B cell (primary cell): Measurements from ENCODE around the gene PIGW. TPM values are rescaled to one million over a fixed set of nuclear protein-coding genes. Genes with fewer than 3 reads are reported as not detected.

ENCODE experiments used
- ATAC-seq: fragments of 200-7000 bp; cut with Tn5 transposase; one replicate; pipeline ENCODE4 v1.10.0; 2021; ENCODE audit warnings: low read depth, mild to moderate bottlenecking, moderate number of reproducible peaks, moderate library complexity
- CTCF ChIA-PET: fragments of 350-600 bp; sonication (Branson Sonifier 250); formaldehyde crosslinking; loops from one replicate; lab custom pipeline; 2021; ENCODE audit warnings: antibody characterized with exemption, inconsistent platforms; lab: Charles Lee
- POLR2A ChIA-PET: fragments of 350-600 bp; sonication (Branson Sonifier 250); formaldehyde crosslinking; loops from one replicate; lab custom pipeline; 2021; ENCODE audit warnings: antibody characterized with exemption; lab: Charles Lee
- DNase-seq: peaks from one replicate; pipeline ENCODE4 v3.0.0; 2013
- H2AFZ ChIP-seq: 2 replicates; pipeline ENCODE4 v1.6.1; 2012; ENCODE audit warnings: mild to moderate bottlenecking, low read depth, low read length; ENCODE audit not compliant: insufficient read depth, poor library complexity, severe bottlenecking
- H3K27ac ChIP-seq, 2 donors: 1 replicate in 1 of 2; 2 replicates in 1 of 2; pipeline ENCODE4 v1.5.1; 2012 to 2013; ENCODE audit warnings: low read length in 2 of 2, mild to moderate bottlenecking in 2 of 2, moderate library complexity in 1 of 2
- H3K27me3 ChIP-seq, 4 experiments: fragments of 200-600 bp in 1 of 4; sonication (generic) in 1 of 4; replicated peaks in 1 of 4; 1 replicate in 2 of 4; 2 replicates in 2 of 4; pipeline versions ENCODE4 v1.6.1 to v1.7.0; 2013 to 2016; ENCODE audit warnings: low read length in 3 of 4, mild to moderate bottlenecking in 2 of 4, mixed read lengths in 1 of 4, moderate library complexity in 1 of 4; ENCODE audit not compliant: insufficient read depth in 4 of 4, control insufficient read depth in 3 of 4; ENCODE audit errors: control extremely low read depth in 1 of 4
- H3K36me3 ChIP-seq, 2 experiments: replicated peaks in 1 of 2; 1 replicate in 1 of 2; 2 replicates in 1 of 2; pipeline versions ENCODE4 v1.6.1 to v1.7.1; 2013; ENCODE audit warnings: low read length in 1 of 2; ENCODE audit not compliant: insufficient read depth in 2 of 2, control insufficient read depth in 1 of 2; ENCODE audit errors: control extremely low read depth in 1 of 2, extremely low read depth in 1 of 2
- H3K4me1 ChIP-seq, 2 donors: fragments of 200-600 bp in 1 of 2; sonication (generic) in 1 of 2; 1 replicate in 1 of 2; 2 replicates in 1 of 2; pipeline versions ENCODE4 v1.5.1 to v1.6.1; 2013 to 2017; ENCODE audit warnings: low read length in 2 of 2; ENCODE audit not compliant: control insufficient read depth in 2 of 2, insufficient read depth in 2 of 2
- H3K4me2 ChIP-seq: replicated peaks from 2 replicates; pipeline ENCODE3; 2012; ENCODE audit warnings: mild to moderate bottlenecking, low read depth, low read length; ENCODE audit not compliant: poor library complexity, severe bottlenecking
- H3K4me3 ChIP-seq, 5 experiments: fragments of 200-600 bp in 1 of 5; sonication (generic) in 1 of 5; 1 replicate in 3 of 5; 2 replicates in 2 of 5; pipeline versions ENCODE4 v1.5.1 to v1.7.0; 2011 to 2016; ENCODE audit warnings: low read length in 4 of 5, mild to moderate bottlenecking in 4 of 5, low read depth in 2 of 5, control low read depth in 1 of 5, moderate library complexity in 1 of 5; ENCODE audit not compliant: insufficient read depth in 1 of 5; ENCODE audit errors: control extremely low read depth in 1 of 5, extremely low read depth in 1 of 5
- H3K79me2 ChIP-seq: fragments of 200-600 bp; sonication (generic); one replicate; pipeline ENCODE4 v1.6.0; 2016; ENCODE audit warnings: low read length; ENCODE audit not compliant: control insufficient read depth, insufficient read depth
- H3K9ac ChIP-seq: fragments of 200-600 bp; sonication (generic); 2 replicates; pipeline ENCODE4 v1.6.1; 2017; ENCODE audit warnings: mild to moderate bottlenecking, low read length, moderate library complexity
- H3K9me3 ChIP-seq, 3 donors: one replicate each; pipeline versions ENCODE4 v1.6.1 to v1.7.1; 2013; ENCODE audit warnings: low read length in 2 of 3; ENCODE audit not compliant: control insufficient read depth in 2 of 3, insufficient read depth in 1 of 3; ENCODE audit errors: control extremely low read depth in 1 of 3
- H4K20me1 ChIP-seq: 2 replicates; pipeline ENCODE4 v1.6.0; 2012; ENCODE audit warnings: mild to moderate bottlenecking, low read length; ENCODE audit not compliant: insufficient read depth, control insufficient read depth, poor library complexity, severe bottlenecking
- H3K27ac Mint-ChIP-seq: one replicate; pipeline ENCODE4 v1.8.0; 2021; ENCODE audit warnings: mixed read lengths
- H3K27me3 Mint-ChIP-seq: one replicate; pipeline ENCODE4 v1.8.0; 2021; ENCODE audit warnings: mixed read lengths
- H3K4me1 Mint-ChIP-seq: one replicate; pipeline ENCODE4 v1.8.0; 2021; ENCODE audit warnings: mixed read lengths
- H3K4me3 Mint-ChIP-seq: one replicate; pipeline ENCODE4 v1.8.0; 2021; ENCODE audit warnings: mixed read lengths
- H3K9me3 Mint-ChIP-seq: one replicate; pipeline ENCODE4 v1.8.0; 2022; ENCODE audit warnings: mixed read lengths; ENCODE audit not compliant: insufficient read depth
- EZH2 ChIP-seq: IDR thresholded peaks from 2 replicates; pipeline ENCODE4 v1.6.1; 2012; ENCODE audit warnings: borderline replicate concordance, low read depth, mild to moderate bottlenecking, moderate library complexity, low read length; ENCODE audit not compliant: insufficient read depth, poor library complexity, severe bottlenecking
- WGBS: methylation state at CpG from one replicate; pipeline ENCODE4 v1.1.5; 2013; ENCODE audit warnings: missing lambda C conversion rate; ENCODE audit not compliant: insufficient coverage; 5-methylcytosine and 5-hydroxymethylcytosine counted together
- intact Hi-C: fragments of 100-400 bp; cut with micrococcal nuclease; formaldehyde crosslinking; loops from one replicate; pipeline ENCODE4 v1.10.0; 2022
- polyA plus RNA-seq: library from polyadenylated mRNA; depleted of rRNA; stranded (reverse); fragments of >200 nt; gene quantifications from 2 replicates; pipeline ENCODE4 v1.2.3, GENCODE V29; 2012
- total RNA-seq, 2 donors: library from RNA; stranded (reverse); fragments of 120-200 nt in 1 of 2; gene quantifications; 1 replicate in 1 of 2; 2 replicates in 1 of 2; pipeline versions ENCODE4 v1.2.3 to v1.2.4, GENCODE V29; 2013 to 2022
- TF ChIP-seq, protein P1 (sequence below): fragments of 200-600 bp; IDR thresholded peaks from one replicate; pipeline ENCODE4 v1.8.0; 2022; ENCODE audit warnings: antibody characterized with exemption, mild to moderate bottlenecking

The PIGW gene
- total and polyA plus RNA-seq, 2 donors (not counting 1 experiment from before 2014, with no cell fraction given) = 4.4 to 5.9 TPM

DNA sequence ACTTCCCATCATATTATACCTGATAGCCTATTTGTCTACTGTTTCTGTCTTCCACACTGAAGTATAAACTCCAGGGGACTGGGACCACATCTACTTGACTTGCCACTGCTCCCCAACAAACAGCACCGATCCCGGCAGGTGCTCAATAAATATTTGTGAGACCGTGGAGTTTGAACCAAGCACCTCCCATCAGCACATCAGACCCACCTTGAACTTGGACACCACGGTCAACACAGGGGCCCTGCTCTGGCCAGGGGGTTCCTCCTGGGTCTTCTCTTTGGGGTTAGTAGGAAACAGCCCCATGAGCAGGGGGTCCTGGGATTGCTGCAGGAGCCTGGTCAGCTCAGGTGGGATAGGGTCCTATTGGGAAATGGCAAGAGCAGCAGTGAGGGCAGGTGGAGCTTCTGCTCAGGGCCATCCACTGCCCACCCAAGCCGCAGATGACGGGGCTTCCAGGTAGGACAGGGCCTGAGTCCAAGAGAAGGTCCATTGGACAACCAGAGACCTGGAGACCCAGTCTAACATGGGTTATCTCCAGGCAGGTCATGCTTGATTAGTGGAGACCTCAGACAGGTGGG, 28.4 kb upstream of the PIGW start:
- Histone ChIP-seq H3K27ac (no peak overlapping the region), H3K36me3 (peaks cover 0 to 34% of the 10 kb centered on the region in 2 experiments), H3K4me3 (no peak overlapping the region), H3K9ac (no peak overlapping the region), H3K9me3 (no peaks in the 10 kb centered on the region), H2AFZ (no peak overlapping the region), H3K4me2 (no peak overlapping the region), H3K79me2 (no peaks in the 10 kb centered on the region), H4K20me1 (no peaks in the 10 kb centered on the region), H3K4me1 (no peaks in the 10 kb centered on the region), H3K27me3 (no peaks in the 10 kb centered on the region)
- ATAC-seq (no peak), DNase-seq (no peak)
- ChIA-PET POLR2A (no interaction called here), CTCF (no interaction called here)
- intact Hi-C loops = no loop called here
- Mint-ChIP-seq H3K4me3 (no peak overlapping the region), H3K27me3 (no peaks in the 10 kb centered on the region), H3K27ac (no peak overlapping the region), H3K4me1 (no peaks in the 10 kb centered on the region), H3K9me3 (no peaks in the 10 kb centered on the region)
- WGBS = 92% methylated on average over 5 of the region's 6 CpGs
- TF ChIP-seq, protein P1, sequence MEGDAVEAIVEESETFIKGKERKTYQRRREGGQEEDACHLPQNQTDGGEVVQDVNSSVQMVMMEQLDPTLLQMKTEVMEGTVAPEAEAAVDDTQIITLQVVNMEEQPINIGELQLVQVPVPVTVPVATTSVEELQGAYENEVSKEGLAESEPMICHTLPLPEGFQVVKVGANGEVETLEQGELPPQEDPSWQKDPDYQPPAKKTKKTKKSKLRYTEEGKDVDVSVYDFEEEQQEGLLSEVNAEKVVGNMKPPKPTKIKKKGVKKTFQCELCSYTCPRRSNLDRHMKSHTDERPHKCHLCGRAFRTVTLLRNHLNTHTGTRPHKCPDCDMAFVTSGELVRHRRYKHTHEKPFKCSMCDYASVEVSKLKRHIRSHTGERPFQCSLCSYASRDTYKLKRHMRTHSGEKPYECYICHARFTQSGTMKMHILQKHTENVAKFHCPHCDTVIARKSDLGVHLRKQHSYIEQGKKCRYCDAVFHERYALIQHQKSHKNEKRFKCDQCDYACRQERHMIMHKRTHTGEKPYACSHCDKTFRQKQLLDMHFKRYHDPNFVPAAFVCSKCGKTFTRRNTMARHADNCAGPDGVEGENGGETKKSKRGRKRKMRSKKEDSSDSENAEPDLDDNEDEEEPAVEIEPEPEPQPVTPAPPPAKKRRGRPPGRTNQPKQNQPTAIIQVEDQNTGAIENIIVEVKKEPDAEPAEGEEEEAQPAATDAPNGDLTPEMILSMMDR = no peak
- no peak for TF ChIP-seq EZH2

DNA sequence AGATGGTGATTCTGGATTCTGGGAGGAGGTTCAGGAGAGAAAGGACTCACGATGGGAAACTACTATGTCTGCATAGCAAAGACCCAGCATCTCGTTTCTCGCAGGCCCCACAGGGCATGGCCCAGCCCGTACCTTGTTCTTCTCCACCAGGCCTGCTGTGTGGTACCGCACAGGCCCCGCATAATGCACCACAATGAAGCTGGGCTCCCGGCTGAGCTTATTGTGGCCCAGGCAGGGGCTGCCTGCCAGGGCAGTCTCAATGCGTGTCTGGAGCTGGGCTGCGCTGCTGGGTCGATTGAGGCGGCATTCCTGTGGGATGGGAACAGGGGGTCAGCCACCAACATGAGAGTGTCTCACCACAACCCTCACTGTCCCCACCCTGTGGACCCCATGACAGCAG, 28.0 kb upstream of the PIGW start:
- H2AFZ ChIP-seq = no peak overlapping the region
- TF ChIP-seq EZH2 = no peak
- TF ChIP-seq, protein P1 = no peak
- CTCF ChIA-PET = no interaction called here
- Mint-ChIP-seq H3K27ac (no peak overlapping the region), H3K9me3 (no peaks in the 10 kb centered on the region), H3K4me1 (no peaks in the 10 kb centered on the region), H3K27me3 (no peaks in the 10 kb centered on the region), H3K4me3 (no peak overlapping the region)
- DNase-seq = no peak
- no peaks in the 10 kb centered on the region for H3K4me1 ChIP-seq
- H3K4me2 ChIP-seq = no peak overlapping the region
- H3K36me3 ChIP-seq = peaks cover 0 to 36% of the 10 kb centered on the region in 2 experiments
- no peak overlapping the region for H3K27ac ChIP-seq
- POLR2A ChIA-PET = no interaction called here
- H3K27me3 ChIP-seq = no peaks in the 10 kb centered on the region
- no peaks in the 10 kb centered on the region for H3K79me2 ChIP-seq
- intact Hi-C loops = no loop called here
- no peak overlapping the region for H3K4me3 ChIP-seq
- no peaks in the 10 kb centered on the region for H4K20me1 ChIP-seq
- ATAC-seq = no peak
- H3K9me3 ChIP-seq = no peaks in the 10 kb centered on the region
- WGBS = 98% methylated on average over 11 of the region's 11 CpGs
- H3K9ac ChIP-seq = no peak overlapping the region
